OCI-M2 (cell line): ENCODE results near the gene ETV3L.
"Not testable (repeated sequence)": the region's sequence is repeated elsewhere in the genome, so short reads cannot be mapped to it uniquely, and the experiment has no call there.

Experiments
- DNase-seq: peaks from one replicate; lab custom pipeline; 2025; ENCODE audit not compliant: unreplicated experiment; lab: John Stamatoyannopoulos, UW

The ETV3L gene

DNA sequence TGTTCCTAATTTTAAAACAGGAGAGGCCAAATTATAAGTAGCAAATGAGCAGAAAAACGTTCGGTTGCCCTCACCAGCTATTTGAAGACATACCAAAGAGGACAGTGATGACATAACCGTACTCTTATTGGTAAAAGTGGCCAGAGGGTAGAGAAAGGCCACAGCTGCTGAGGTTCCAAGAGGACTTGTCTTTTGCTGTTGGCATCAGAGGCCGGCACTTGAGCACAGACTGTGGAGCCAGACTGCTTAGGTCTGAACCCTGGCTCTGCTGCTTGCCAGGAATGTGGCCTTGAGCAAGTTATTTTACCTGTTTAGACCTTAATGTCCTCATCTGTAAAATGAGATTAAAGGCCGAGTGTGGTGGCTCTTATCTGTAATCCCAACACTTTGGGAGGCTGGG, 14.9 kb downstream of the ETV3L start:
- DNase-seq, result no peak

DNA sequence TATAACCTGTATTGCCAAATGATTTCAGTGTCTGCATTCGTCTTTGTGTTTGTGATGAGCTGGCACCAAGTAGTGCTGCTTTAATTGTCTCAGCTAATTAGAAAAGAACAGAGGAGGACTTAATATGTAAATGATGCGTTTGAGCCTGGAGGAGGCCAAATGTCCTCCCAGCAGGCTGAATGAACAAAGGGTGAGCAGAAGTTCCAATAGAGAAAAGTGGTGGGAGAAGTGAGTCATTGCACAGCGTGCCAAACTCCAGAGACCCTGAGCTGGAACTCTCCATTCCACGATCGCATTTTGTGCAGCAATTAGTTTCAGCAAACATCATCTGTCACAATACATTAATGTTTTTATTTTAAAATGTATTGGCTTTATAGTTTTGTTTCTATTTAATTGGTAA, 17.9 kb downstream of the ETV3L start:
- DNase-seq, result no peak

DNA sequence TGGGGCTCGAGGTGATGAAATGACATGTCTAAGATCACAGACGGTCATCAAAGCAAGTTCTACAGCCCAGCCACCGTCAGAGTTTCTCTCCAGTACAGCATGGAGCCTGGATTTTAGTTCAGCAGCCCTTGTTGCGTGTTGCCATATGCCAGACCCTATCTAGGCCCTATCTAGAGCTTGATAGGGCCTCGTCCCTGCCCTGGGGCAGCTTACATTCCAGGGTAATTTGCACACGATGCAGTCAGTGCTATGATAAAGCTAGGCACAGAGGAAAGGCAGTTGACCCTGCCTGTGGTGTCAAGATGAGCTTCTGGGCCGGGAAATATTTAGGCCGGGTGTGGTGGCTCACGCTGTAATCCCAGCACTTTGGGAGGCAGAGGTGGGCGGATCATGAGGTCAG, 18.9 kb downstream of the ETV3L start:
- no peak for DNase-seq

DNA sequence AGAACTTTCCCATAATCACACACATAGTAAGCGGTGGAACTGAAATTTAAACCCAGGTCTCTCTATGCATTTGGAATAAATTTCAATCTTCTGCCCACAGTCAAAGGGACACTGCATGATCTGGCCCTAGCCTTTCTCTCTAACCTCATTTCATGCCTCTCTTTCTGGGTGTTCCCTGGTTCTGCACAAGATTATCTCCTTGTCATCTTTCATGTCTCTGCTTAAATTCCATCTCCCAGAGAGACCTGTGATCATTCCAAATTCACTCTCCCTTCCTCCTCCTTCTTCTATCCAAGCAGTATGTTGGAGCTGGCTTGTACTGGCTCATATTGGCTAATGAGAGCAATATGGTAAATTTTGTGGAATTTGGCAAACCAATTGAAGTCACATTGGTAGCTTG, 22.2 kb downstream of the ETV3L start:
- DNase-seq, result no peak

DNA sequence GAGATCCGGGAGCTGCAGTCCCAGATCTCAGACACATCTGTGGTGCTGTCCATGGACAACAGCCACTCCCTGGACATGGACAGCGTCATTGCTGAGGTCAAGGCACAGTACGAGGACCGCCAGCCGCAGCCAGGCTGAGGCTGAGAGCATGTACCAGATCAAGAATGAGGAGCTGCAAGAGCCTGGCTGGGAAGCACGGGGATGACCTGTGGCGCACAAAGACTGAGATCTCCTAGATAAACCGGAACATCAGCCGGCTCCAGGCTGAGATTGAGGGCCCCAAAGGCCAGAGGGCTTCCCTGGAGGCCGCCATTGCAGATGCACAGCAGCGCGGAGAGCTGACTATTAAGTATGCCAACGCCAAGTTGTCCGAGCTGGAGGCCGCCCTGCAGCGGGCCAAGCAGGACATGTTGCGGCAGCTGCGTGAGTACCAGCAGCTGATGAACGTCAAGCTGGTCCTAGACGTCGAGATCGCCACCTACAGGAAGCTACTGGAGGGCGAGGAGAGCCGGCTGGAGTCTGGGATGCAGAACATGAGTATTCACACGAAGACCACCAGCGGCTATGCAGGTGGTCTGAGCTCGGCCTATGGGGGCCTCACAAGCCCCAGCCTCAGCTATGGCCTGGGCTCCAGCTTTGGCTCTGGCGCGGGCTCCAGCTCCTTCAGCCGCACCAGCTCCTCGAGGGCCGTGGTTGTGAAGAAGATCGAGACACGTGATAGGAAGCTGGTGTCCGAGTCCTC, 25.5 kb downstream of the ETV3L start:
- no peak for DNase-seq

DNA sequence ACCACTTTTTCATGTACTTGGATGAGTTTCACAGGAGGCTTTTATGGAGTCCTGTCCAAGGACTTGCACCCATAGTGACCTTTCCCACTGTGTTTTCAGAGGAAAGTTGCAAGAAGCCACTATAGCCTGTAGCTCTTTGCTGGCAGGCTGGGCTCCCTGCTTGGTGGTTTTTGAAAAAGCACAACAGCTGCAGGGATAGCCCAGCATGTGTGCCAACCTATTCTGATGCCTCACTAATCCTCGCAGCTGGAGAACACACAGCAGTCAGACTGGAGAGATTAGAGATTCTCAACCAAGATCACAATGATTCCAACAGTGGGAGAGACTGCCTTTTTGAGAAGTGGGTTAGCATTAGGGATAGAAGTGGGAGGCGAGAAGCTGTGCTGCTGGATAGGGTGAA, 30.0 kb downstream of the ETV3L start:
- no peak for DNase-seq

DNA sequence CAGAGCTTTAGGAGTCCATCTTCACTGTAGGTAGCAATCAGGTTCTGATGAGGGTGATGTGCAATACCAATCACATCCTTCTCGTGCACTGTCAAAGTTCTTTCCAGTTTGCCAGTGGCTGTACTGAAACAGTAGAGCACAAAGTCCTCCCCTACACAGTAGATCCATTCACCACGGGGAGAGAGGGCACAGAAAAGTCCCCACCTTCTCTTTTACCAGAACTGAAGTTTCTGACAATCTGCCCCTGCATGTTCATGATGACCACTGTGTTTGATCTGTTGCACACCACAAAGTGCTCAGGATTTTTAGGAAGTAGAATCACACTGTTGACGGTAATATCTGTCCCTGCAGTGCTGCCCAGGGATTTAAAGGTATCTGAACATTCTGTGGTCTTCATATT, 40.4 kb downstream of the ETV3L start:
- DNase-seq, result not testable (repeated sequence)

DNA sequence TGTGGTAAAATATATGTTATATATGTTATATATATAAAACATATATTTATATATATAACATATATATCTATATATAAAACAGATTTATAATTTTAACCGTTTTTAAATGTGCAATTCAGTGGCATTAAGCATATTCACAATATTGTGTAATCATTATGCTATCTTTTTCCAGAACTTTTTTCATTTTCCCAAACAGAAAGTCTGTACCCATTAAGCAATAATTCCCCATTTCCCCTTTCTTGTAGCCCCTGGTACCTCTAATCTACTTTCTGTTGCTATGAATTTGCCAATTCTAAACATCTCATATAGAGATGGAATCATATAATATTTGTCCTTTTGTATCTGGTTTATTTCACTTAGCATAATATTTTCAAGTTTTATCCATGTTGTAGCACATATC, 43.3 kb downstream of the ETV3L start:
- DNase-seq, result no peak

DNA sequence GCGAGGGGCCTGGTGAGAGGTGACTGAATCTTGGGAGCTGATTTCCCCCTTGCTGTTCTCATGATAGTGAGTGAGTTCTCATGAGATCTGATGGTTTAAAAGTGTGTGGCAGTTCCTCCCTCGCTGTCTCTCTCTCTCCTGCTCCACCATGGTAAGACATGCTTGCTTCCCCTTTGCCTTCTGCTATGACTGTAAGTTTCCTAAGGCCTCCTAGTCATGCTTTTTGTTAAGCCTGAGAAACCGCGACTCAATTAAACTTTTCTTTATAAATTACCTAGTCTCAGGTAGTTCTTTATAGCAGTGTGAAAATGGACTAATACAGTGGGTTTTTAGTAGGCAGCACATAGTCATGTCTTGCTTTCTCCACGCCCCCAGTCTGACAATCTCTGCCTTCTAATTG, 43.9 kb downstream of the ETV3L start:
- not testable (repeated sequence) for DNase-seq

DNA sequence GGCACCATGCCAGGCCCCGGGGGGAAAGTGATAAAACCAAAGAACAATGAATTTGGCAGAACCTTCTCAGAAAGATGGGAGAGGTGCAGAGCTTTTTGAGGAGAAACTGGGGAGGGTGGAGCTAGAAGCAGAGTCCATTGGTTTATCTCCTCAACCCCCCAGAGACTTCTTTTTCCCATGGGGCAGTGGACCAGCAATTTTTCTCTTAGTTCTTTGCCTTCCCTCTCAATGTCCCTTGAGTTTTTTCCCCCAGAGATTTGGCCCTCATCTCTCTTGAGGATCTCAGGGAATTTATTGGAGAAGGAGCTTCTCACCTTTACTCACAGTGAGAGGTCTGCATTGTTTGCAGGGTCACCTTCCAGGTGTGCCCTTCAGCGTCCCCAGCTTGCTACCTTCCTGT, 48.8 kb downstream of the ETV3L start:
- no peak for DNase-seq

DNA sequence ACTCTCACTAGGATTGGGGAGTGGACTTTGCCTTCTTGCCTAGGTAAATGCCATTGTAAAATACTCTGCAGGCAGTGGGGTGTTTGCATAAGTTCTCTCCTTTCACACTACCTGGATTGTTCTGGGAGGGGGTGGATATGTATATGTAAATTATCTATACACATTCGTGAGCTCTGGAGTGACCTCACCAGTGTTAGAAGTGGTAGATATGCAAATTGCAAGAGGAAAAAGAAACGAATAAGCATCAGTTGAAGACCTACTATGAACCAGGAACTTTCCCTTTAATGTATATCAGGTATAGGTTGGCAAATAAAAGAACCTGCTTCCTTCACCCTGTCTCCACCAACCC, 52.6 kb downstream of the ETV3L start:
- DNase-seq, result no peak

DNA sequence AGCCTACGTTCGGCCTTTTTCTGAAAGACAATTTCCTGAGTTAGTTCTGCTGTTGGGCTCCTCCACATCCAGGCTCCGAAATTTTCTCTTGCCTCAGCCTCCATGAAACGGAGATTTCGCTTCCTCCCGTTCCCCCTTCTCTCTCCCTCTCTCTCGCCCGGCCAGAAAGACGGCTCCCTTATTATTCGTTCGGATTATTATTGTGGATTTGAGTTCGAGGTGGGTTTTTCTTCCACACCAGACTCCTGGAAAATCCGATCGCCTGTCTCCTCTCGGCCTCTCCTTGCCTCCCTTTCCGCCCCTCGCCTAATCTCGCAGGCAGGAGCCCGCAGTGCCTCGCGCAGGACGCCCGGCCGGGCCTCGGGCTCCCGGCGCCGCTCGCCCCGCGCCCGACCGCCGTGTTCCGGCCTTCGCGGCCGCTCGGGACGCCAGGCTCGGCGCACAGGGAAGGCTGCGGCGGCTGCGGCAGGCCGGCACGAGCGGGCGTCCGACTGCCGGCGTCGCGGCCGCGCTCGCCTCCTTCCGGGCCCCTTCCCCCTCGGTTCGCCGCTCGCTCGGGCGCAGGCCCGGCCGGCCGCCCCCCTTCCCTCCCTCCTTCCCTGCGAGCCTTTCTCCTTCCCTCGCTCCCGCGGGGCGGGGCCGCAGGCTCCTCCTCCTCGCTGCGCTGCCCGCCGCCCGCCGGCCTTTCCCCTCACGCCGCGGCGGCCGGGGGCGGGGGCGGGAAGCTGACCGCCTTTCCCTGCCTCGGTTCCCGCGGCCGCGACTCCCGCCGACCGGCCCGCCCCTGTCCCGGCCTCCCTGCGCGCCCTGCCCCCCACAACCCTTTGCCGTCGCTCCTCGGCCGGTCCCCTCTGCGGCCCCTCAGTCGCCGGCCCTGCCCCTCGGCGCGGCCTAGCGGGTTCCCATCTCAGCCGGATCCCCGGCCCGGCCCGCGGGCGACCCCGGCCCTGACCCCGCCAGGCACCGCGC, 54.1 kb downstream of the ETV3L start, which contains the start of gene ARHGEF11:
ARHGEF11 (minus strand) TSS at position 493 of the 969 bp plus-strand sequence. CDS start 1,412 bp downstream, outside the sequence.
- DNase-seq, result no peak

DNA sequence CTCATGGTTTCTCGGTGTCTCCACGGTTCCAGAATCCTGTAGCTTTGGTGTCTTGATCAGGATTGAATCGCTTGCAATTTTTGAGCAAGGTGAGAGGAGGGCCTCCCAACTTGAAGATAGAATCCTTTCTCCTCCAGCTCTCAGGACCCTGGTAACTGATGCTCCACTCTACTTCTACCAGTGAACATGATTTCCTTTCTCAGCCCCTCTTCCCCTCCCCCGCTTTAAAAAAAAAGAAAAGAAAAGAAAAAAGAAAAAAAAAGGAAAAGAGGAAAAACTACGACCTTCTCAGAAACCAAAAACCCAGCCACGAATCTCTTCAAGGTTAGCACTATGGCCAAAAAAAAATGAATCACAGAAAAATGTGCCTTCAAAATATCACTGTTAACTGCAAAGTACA, 55.3 kb downstream of the ETV3L start:
- no peak for DNase-seq

DNA sequence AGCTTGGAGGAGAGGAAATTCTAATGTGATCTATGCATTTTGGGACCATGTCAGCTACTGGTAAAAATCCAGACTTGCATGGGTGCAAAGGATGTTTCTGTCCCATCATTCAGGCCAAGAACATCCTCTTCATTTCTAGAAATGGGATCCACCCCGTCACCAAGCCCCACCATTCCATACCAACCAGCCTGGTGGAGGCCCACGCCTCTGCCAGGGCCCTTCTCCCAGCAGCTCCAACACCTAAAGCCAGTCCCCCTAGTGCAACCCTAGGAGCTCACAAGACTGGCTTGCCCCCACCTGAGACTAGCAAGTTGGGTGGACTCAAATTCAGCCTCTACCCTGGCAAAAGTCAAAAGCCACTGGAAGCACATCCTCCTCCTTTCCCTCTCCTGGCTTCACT, 55.9 kb downstream of the ETV3L start:
- no peak for DNase-seq

DNA sequence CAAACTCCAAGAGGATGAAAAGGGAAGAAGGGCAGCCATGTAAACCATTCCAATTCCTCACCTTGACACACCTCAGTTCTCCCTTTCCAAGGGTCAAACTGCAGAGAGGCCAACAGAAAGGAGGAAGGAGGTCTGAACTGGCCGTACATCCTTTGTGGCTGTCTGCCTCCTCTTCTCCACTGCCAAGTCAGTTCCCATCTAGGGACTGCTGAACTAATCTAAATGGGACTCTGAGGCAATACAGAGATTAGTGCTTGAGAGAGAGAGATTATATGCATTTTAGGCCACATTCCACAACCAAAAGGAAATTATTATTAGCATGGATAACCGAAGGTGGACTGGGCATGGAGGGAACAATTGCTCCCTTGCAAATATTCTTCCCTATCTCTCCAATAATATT, 56.8 kb downstream of the ETV3L start:
- DNase-seq, result no peak
